ENCODE results near the gene GPR4.

Gene GPR4

GRCh38 chr19:45601524-45602374, at the start of gene GPR4:
GPR4 (minus strand) TSS chr19:45602212; CDS start chr19:45591866, 10,346 bp downstream.
- H3K9me3 Mint-ChIP-seq: no peaks in the 10 kb centered on the region
- peak within 1 kb of the TSS; percentile 16 for H3K27ac Mint-ChIP-seq
- peaks cover 21% of the 10 kb centered on the region for H3K4me1 Mint-ChIP-seq (ENCODE audit: low read depth)
- H3K4me3 Mint-ChIP-seq: peak within 1 kb of the TSS; percentile 3
- H3K36me3 Mint-ChIP-seq (ENCODE audit: low read depth): peaks cover 7% of the 10 kb centered on the region
- peaks cover 66% of the 10 kb centered on the region for H3K27me3 Mint-ChIP-seq (ENCODE audit: low read depth)

- H3K4me3 Mint-ChIP-seq: no peak overlapping the region
Observed at GRCh38 chr19:45650722-45651121, 48.7 kb upstream of the GPR4 start.

GRCh38 chr19:45646345-45646698, 44.3 kb upstream of the GPR4 start:
- Mint-ChIP-seq H3K9me3 (no peaks in the 10 kb centered on the region), H3K36me3 (ENCODE audit: low read depth) (peaks cover under 1% of the 10 kb centered on the region), H3K27ac (peak overlapping the region; percentile 77), H3K4me1 (ENCODE audit: low read depth) (peaks cover 19% of the 10 kb centered on the region), H3K27me3 (ENCODE audit: low read depth) (peaks cover 4% of the 10 kb centered on the region), H3K4me3 (peak overlapping the region; percentile 85)

More at GRCh38 chr19:45650722-45651121, 48.7 kb upstream of the GPR4 start:
- Mint-ChIP-seq H3K4me1 (ENCODE audit: low read depth) (peaks cover 8% of the 10 kb centered on the region), H3K27me3 (ENCODE audit: low read depth) (no peaks in the 10 kb centered on the region), H3K36me3 (ENCODE audit: low read depth) (no peaks in the 10 kb centered on the region), H3K9me3 (no peaks in the 10 kb centered on the region), H3K27ac (no peak overlapping the region)

GRCh38 chr19:45645631-45646344, 43.8 kb upstream of the GPR4 start:
- Mint-ChIP-seq H3K27ac (peak overlapping the region; percentile 77), H3K27me3 (ENCODE audit: low read depth) (peaks cover 4% of the 10 kb centered on the region), H3K4me3 (peak overlapping the region; percentile 85), H3K4me1 (ENCODE audit: low read depth) (peaks cover 24% of the 10 kb centered on the region), H3K9me3 (no peaks in the 10 kb centered on the region), H3K36me3 (ENCODE audit: low read depth) (peaks cover 4% of the 10 kb centered on the region)

GRCh38 chr19:45645068-45645630, 43.1 kb upstream of the GPR4 start:
- peak overlapping the region; percentile 85 for H3K4me3 Mint-ChIP-seq
- H3K4me1 Mint-ChIP-seq (ENCODE audit: low read depth): peaks cover 27% of the 10 kb centered on the region
- H3K27me3 Mint-ChIP-seq (ENCODE audit: low read depth): peaks cover 4% of the 10 kb centered on the region
- peak overlapping the region; percentile 77 for H3K27ac Mint-ChIP-seq
- H3K9me3 Mint-ChIP-seq: no peaks in the 10 kb centered on the region
- H3K36me3 Mint-ChIP-seq (ENCODE audit: low read depth): peaks cover 4% of the 10 kb centered on the region

- H3K27me3 Mint-ChIP-seq (ENCODE audit: low read depth): peaks cover 4% of the 10 kb centered on the region
- peaks cover 27% of the 10 kb centered on the region for H3K4me1 Mint-ChIP-seq (ENCODE audit: low read depth)
- peak overlapping the region; percentile 39 for H3K27ac Mint-ChIP-seq
- H3K36me3 Mint-ChIP-seq (ENCODE audit: low read depth): peaks cover 4% of the 10 kb centered on the region
- peak overlapping the region; percentile 10 for H3K4me3 Mint-ChIP-seq
- H3K9me3 Mint-ChIP-seq: no peaks in the 10 kb centered on the region
Observed at GRCh38 chr19:45643927-45644771, 42.1 kb upstream of the GPR4 start.

GRCh38 chr19:45643024-45643926, 41.3 kb upstream of the GPR4 start:
- Mint-ChIP-seq H3K4me1 (ENCODE audit: low read depth) (peaks cover 33% of the 10 kb centered on the region), H3K4me3 (peak overlapping the region; percentile 76), H3K27me3 (ENCODE audit: low read depth) (peaks cover 4% of the 10 kb centered on the region), H3K27ac (peak overlapping the region; percentile 96), H3K36me3 (ENCODE audit: low read depth) (peaks cover 10% of the 10 kb centered on the region), H3K9me3 (no peaks in the 10 kb centered on the region)

- Mint-ChIP-seq H3K4me1 (ENCODE audit: low read depth) (peaks cover 34% of the 10 kb centered on the region), H3K9me3 (no peaks in the 10 kb centered on the region), H3K4me3 (peak overlapping the region; percentile 82), H3K27ac (peak overlapping the region; percentile 94), H3K36me3 (ENCODE audit: low read depth) (peaks cover 10% of the 10 kb centered on the region), H3K27me3 (ENCODE audit: low read depth) (peaks cover 4% of the 10 kb centered on the region)
Observed at GRCh38 chr19:45641274-45642105, 39.5 kb upstream of the GPR4 start.

GRCh38 chr19:45640849-45641273, 38.8 kb upstream of the GPR4 start:
- Mint-ChIP-seq H3K27ac (peak overlapping the region; percentile 94), H3K4me1 (ENCODE audit: low read depth) (peaks cover 28% of the 10 kb centered on the region), H3K9me3 (no peaks in the 10 kb centered on the region), H3K27me3 (ENCODE audit: low read depth) (peaks cover 4% of the 10 kb centered on the region), H3K4me3 (peak overlapping the region; percentile 82), H3K36me3 (ENCODE audit: low read depth) (peaks cover 10% of the 10 kb centered on the region)

GRCh38 chr19:45638930-45639729, 37.1 kb upstream of the GPR4 start, which contains the start of gene EML2:
EML2 (minus strand) TSS chr19:45639397; CDS start chr19:45639376, 21 bp downstream.
- no peaks in the 10 kb centered on the region for H3K9me3 Mint-ChIP-seq
- H3K4me3 Mint-ChIP-seq: peak within 1 kb of the TSS; percentile 96
- peaks cover 25% of the 10 kb centered on the region for H3K4me1 Mint-ChIP-seq (ENCODE audit: low read depth)
- peak within 1 kb of the TSS; percentile 85 for H3K27ac Mint-ChIP-seq
- H3K27me3 Mint-ChIP-seq (ENCODE audit: low read depth): peaks cover 4% of the 10 kb centered on the region
- peaks cover 12% of the 10 kb centered on the region for H3K36me3 Mint-ChIP-seq (ENCODE audit: low read depth)

- H3K4me3 Mint-ChIP-seq: peak overlapping the region; percentile 96
- H3K27ac Mint-ChIP-seq: no peak overlapping the region
- H3K36me3 Mint-ChIP-seq (ENCODE audit: low read depth): peaks cover 12% of the 10 kb centered on the region
- H3K4me1 Mint-ChIP-seq (ENCODE audit: low read depth): peaks cover 22% of the 10 kb centered on the region
- no peaks in the 10 kb centered on the region for H3K9me3 Mint-ChIP-seq
- H3K27me3 Mint-ChIP-seq (ENCODE audit: low read depth): peaks cover 1% of the 10 kb centered on the region
Observed at GRCh38 chr19:45637890-45638667, 36.1 kb upstream of the GPR4 start.
